HuH-7.5 (cell line): ENCODE results near the gene CHRM4.

ENCODE experiments used
- DNase-seq: peaks from one replicate; pipeline ENCODE4 v3.0.0; 2011; ENCODE audit warnings: low spot score

Gene CHRM4

DNA sequence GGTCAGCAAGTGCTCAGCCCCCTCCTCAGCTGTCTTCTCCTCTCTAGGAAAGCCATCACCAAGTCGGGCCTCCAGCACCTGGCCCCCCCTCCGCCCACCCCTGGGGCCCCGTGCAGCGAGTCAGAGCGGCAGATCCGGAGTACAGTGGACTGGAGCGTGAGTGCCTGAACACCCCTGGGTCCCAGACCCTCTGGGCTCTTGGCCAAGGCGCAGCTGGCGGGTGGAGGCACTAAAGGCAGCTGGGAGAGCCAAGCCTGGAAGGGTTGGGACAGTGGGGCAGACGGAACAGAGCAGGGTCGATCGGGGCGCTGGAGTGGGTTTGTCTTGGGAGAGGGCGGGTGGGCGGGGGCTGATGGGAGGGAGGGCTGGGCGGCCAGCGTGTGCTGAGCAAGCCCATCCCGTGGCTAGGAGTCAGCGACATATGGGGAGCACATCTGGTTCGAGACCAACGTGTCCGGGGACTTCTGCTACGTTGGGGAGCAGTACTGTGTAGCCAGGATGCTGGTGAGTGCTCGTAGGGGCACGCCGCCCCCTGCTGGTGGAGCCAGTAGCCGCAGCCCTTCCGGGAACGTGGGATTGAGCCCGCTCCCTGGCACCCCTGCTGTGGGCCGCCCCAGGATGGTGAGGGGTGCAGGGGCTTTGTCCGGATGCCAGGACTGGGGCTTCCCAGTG is 24.2 kb downstream of the CHRM4 start:
- peak; percentile 46 for DNase-seq

DNA sequence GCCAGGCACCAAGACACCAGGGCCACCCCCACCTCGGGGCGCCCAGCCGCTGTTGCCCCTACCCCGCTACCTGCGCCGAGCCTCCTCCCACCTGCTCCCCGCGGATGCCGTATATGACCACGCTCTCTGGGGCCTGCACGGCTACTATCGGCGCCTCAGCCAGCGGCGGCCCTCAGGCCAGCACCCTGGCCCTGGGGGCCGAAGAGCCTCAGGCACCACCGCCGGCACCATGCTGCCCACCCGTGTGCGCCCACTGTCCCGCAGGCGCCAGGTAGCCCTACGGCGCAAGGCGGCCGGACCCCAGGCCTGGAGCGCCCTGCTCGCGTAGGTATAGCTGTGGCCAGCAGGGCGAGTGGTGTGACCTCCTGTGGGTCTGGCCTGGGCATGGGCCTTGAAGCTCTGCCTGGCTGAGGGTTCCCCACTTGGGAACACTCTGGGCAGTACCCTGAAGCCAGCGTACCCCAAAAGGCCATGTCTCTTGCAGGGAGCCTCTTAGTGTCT is 24.9 kb downstream of the CHRM4 start:
- DNase-seq: no peak

DNA sequence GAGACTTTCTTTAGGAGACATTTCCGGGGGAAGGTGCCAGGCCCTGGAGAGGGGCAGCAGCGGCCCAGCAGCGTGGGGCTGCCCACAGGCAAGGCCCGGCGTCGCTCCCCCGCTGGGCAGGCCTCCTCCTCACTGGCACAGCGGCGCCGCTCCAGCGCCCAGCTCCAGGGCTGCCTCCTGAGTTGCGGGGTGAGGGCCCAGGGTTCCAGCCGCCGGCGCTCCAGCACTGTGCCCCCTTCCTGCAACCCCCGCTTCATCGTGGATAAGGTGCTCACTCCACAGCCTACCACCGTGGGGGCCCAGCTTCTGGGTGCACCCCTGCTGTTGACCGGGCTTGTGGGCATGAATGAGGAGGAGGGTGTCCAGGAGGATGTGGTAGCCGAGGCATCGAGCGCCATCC is 25.3 kb downstream of the CHRM4 start:
- DNase-seq: no peak

DNA sequence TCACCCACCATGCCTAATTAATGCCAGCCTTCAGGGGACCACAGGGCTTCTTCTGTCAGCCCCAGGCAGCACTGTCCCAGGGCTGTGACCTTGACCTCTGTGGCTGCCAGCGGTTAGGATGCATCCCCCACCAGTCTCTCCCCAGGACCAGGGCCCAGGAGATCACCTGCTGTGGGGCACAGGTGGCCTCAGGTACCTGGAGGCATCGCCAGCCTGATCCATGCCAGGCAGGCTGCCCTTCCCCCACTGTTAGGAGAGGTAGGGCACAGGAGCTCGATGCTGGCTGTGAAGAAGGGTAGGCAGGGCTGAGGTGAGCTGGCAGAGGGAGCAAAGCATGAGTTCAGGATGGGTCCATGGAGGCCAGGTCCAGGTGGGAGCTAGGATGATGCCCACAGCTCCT is 26.8 kb downstream of the CHRM4 start:
- no peak for DNase-seq

- DNase-seq: no peak
Observed at GRCh38 chr11:46364056-46364455, 27.5 kb downstream of the CHRM4 start.

DNA sequence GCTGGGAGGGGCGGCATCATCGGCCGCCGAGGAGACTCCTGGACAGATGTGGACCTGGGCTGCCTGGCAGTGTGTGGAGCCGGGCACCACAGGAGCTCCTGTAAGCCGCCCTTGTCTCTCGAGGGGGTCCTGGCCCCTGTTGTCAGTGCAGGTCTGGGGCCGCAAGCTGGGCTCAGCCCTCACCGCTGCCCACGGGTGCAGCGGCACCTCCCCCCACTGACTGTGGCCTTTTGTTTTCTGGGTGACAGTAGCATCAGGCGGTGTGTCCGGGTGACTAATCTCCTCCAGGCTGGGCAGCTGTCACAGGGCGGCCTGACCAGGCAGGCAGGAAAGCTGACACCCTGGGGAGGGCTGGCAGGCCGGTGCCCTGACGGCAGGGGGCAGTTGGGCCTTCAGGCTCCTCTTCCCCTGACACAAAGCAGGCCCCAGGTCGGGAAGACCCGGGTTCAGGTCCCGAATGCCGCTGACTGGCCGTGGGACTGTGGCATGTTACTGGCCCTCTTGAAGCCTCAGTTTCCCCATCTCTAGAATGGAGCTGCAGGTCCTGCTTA is 28.0 kb downstream of the CHRM4 start:
- DNase-seq: peak; percentile 40

DNA sequence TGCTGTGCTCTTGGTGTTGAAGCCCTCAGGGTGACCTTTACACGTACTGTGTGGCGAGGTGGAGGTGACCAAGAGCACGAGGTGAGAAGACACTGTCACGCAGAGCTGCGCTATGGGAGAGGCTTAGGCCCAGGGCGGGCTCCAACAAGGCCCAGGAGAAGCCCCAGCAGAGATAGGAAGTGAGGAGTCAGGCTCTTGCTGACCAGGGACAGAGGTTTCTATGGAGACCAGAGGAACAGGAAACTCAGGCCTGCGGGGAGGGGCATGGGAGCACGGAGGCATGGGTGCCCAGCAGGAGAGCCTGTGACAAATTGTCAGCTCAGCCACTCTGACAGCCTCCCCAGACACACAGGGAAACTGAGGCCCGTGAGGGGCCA is 28.6 kb downstream of the CHRM4 start:
- no peak for DNase-seq

- DNase-seq: no peak
Observed at GRCh38 chr11:46362156-46363030, 29.2 kb downstream of the CHRM4 start.

- DNase-seq: no peak
Observed at GRCh38 chr11:46361283-46362155, 30.1 kb downstream of the CHRM4 start.

GRCh38 chr11:46360878-46361277 is 30.7 kb downstream of the CHRM4 start:
- no peak for DNase-seq

GRCh38 chr11:46359953-46360352 is 31.6 kb downstream of the CHRM4 start:
- no peak for DNase-seq

- DNase-seq: no peak
Observed at GRCh38 chr11:46357483-46357936, 34.1 kb downstream of the CHRM4 start.

DNA sequence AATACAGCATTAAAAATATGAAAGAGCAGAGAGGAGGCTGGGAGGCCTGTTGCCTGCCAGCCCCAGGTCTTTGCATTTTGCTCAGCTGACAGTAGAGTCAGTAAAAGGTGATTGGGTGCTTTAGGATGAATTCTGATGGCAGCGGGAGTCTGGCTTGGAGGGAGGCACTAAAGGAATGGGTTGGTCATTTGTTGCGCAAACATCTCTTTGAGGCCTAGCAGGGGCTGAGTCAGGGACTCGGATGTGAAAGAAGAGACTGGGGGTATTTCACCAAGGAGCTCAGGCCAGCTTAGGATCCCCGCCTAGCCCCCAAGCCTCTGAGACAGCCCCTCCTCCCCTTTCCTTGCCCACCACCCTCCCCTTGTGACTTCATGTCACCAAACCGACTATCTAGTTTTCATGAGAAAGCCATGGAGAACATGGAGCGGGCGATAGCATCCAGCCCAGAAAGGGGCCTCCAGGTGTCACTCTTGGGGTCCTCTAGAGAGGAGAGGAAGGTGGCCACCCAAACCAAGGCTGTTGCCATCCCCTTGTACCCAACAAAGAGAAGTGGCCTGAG is 34.6 kb downstream of the CHRM4 start:
- no peak for DNase-seq

- DNase-seq: no peak
Observed at GRCh38 chr11:46353698-46354097, 37.9 kb downstream of the CHRM4 start.

GRCh38 chr11:46352063-46352841 is 39.3 kb downstream of the CHRM4 start:
- no peak for DNase-seq

GRCh38 chr11:46351606-46352005 is 40.0 kb downstream of the CHRM4 start:
- DNase-seq: no peak

DNA sequence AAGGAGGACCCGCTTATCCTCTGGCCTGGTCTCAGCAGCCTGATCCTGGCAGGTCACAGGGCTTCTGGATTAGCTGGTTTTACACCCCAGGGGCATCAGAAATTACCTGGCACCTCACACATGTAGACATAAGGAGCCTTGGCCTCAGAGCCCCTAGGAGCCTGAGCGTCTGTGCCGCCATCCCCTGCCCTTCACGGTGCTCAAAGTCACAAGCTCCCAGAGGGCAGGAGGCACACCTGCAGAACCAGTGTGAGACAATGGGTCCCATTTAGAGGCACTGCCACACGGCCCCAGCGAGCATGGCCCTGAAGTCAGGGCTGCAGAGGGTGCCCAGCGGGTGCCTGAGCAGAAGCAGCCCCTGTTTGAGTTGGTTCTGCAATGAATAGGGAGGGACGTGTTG is 40.4 kb downstream of the CHRM4 start:
- DNase-seq: no peak

- no peak for DNase-seq
Observed at GRCh38 chr11:46350695-46351094, 40.9 kb downstream of the CHRM4 start.

DNA sequence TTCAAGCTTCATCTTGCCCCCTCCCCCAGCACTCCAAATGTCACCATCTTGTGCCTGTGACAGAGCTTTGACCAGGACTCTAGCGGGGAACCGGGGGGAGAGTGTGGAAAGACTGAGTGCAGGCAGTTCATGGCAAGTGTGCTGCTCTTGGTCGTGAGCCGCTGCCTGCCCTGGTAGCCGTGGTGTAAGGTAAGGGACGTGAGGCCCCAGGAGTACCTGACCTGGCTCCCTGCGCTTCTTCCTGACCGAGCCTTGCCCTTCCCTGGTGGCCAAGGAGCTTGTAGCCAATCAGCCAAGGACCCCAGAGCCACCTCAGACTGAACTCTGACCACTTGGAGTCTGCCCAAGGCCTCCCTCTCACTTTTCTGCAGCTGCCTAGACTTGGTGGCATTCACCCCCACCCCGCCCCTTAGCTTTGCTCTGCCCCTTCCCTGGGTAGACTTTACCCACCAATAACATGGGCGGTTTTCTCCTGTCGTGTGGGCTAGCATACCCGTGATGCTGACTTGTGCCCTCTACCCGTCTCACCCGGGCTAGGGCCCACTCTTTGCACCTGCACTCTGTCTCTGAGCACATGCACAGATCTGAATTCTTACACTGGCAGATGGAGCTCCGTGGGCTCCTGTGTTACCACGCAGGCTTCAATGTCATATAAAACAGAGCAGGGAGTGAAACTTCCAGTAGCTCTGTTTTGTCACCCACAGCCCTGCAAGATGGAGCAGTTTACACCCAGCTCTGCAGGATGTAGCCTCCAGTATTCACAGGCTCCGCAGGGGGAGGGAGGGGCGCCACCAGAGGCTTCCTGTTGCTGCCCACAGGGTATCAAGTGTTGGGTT is 42.8 kb downstream of the CHRM4 start:
- DNase-seq: no peak
